SK-N-MC (cell line): ENCODE results near the gene PARD3.

ENCODE experiments used
- DNase-seq: peaks from one replicate; pipeline ENCODE4 v3.0.0-alpha.2; 2011; ENCODE audit warnings: low read depth, low spot score
- H3K27ac ChIP-seq: fragments of 200-600 bp; sonication (generic); 2 replicates; pipeline ENCODE4 v1.5.1; 2016; ENCODE audit warnings: mixed run types
- H3K36me3 ChIP-seq: fragments of 200-600 bp; sonication (generic); 2 replicates; pipeline ENCODE4 v1.6.1; 2017; ENCODE audit warnings: antibody characterized with exemption, low read length, mixed read lengths; ENCODE audit not compliant: insufficient read depth
- H3K4me3 ChIP-seq: fragments of 200-600 bp; sonication (generic); 2 replicates; pipeline ENCODE4 v1.5.1; 2016
- H3K9ac ChIP-seq: fragments of 200-600 bp; sonication (generic); 2 replicates; pipeline ENCODE4 v1.8.0; 2017; ENCODE audit warnings: mixed run types, mixed read lengths; ENCODE audit not compliant: insufficient read length
- H3K9me3 ChIP-seq: fragments of 200-600 bp; sonication (generic); 2 replicates; pipeline ENCODE4 v1.6.1; 2017; ENCODE audit warnings: low read depth, mild to moderate bottlenecking, antibody characterized with exemption, low read length, moderate library complexity, mixed read lengths
- EZH2 ChIP-seq: fragments of 200-600 bp; sonication (generic); IDR thresholded peaks from one replicate; pipeline ENCODE4 v1.6.1; 2017; ENCODE audit warnings: antibody characterized with exemption
- FOXP2 ChIP-seq: optimal IDR thresholded peaks from 2 replicates; pipeline ENCODE3; 2011; ENCODE audit warnings: mild to moderate bottlenecking, moderate library complexity; ENCODE audit not compliant: insufficient read depth; ENCODE audit errors: extremely low read length, control extremely low read depth
- POLR2AphosphoS5 ChIP-seq: IDR thresholded peaks from 2 replicates; pipeline ENCODE4 v1.6.1; 2012; ENCODE audit warnings: mild to moderate bottlenecking, low read depth, low read length, borderline replicate concordance

PARD3 gene

DNA sequence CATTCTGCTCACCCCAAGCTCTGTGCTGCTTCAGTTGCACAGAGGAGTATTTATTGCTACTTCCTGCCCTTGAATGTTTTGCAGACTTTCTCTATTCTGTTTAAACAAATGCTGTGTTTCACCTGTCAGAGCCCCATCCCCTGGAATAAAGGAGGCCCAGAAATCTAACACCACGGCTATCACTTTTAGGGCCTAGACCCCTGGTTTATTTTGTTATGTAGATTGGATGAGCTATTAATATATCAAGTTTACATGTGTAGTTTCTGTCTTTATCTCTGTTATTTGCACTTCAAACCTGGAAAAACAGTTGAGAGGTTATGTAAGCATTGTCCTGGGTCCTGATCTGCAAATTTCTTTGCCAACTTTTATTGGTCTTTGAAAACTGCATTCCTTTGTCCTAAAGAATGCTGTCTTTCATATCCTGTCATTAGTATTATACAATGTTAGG, 630.1 kb downstream of the PARD3 start:
- Histone ChIP-seq H3K36me3 (no peaks in the 10 kb centered on the region), H3K9ac (no peak overlapping the region), H3K27ac (no peak overlapping the region), H3K9me3 (no peaks in the 10 kb centered on the region), H3K4me3 (no peak overlapping the region)
- no peak for DNase-seq
- TF ChIP-seq FOXP2 (no peak), POLR2AphosphoS5 (no peak), EZH2 (no peak)

DNA sequence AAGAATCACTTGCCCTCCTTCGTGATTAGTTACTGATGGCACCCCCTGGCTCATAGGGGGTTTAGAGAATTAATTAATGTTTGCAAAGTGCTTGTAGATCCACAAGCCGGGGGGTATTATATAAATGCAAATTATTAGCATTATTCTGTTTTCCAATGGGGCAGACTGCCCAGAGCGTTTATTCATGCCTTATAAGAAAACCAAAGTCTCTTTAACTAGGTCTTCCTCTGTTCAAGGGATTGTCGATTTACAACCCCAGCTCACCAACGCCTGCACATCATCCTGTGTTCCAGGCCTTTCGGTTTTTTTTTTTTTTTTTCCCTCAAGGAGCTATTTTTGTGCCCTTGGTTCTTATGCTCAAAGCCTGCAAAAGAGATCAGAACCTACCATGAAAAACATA, 630.7 kb downstream of the PARD3 start:
- Histone ChIP-seq H3K27ac (no peak overlapping the region), H3K9me3 (no peaks in the 10 kb centered on the region)

DNA sequence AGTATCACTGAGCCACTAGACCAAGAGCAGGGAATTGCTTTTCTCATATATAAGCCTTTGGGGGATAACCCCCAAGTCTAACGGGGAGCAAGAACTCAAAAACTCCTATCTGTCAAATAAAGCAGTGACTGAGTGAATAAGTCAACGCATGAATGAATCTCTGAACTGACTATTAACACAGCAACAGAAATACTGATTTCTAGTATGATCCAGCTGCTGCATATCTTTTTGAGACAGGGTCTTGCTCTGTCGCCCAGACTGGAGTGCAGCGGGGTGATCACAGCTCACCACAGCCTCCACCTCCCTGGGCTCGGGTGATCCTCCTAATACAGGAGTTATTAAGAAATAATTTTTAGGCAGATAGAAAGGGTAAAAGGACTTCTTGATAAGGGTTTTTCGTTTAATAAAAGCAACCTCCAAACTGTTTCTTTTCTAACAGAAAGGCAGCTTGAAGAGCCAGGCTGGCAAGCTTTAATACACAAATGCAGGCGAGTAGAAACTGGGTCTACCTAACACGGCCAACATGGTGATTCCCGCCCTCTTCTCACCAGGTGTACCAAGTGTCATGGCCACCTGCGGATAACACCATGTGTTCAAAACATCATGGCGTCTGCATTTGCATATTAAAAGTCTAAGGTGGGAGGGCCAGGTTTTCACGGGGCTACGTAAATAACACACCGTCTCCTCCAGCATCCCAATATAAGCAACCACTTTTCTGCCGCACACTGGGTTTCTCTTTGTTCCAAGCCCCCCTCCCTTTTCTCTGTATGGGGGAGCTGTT, 631.9 kb downstream of the PARD3 start:
- Histone ChIP-seq H3K27ac (no peak overlapping the region), H3K9me3 (no peaks in the 10 kb centered on the region), H3K9ac (no peak overlapping the region), H3K4me3 (no peak overlapping the region), H3K36me3 (no peaks in the 10 kb centered on the region)
- no peak for DNase-seq
- TF ChIP-seq POLR2AphosphoS5 (no peak), EZH2 (no peak), FOXP2 (no peak)

More for the DNA sequence above, 630.7 kb downstream of the PARD3 start:
- Histone ChIP-seq H3K4me3 (no peak overlapping the region), H3K9ac (no peak overlapping the region), H3K36me3 (no peaks in the 10 kb centered on the region)
- DNase-seq, result no peak
- TF ChIP-seq EZH2 (no peak), POLR2AphosphoS5 (no peak), FOXP2 (no peak)

DNA sequence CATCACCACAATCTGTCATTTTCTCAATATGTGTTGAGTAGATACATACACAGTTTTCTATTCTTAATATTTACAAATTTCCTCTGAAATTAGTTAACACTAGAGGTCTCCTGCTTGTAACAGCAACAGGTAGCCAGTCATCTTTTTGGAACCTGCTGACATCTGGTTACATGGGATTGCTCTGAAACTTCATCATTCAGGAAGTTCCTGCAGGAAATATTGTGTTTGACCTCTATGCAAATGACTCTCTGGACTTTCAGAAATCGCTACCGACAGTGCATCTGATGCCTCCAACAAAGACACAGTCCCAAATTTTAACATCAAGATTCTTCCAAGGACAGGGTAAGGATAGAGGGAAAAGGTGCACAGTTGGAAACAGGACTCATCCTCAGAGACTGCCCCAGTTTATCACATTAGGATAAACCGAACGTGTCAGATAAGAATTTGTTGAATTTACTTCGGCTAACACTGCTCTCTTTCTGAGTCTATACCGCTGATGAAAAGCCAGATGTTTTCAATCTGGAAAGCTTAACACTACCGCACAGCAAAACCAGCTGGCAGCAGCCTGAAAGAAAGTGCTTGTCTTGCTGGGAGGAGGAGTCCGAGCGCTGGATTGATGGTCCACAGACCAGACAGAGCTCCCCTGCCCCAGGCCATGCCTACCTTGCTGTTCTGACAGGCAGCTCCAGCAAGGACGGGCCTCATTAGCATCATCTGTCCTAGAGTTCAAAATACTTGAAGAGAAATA, 633.4 kb downstream of the PARD3 start:
- no peak for TF ChIP-seq POLR2AphosphoS5
- TF ChIP-seq EZH2, result no peak
- no peak overlapping the region for H3K27ac ChIP-seq

GRCh38 chr10:34180749-34181148, 634.3 kb downstream of the PARD3 start:
- Histone ChIP-seq H3K27ac (no peak overlapping the region), H3K9ac (no peak overlapping the region), H3K9me3 (no peaks in the 10 kb centered on the region), H3K36me3 (no peaks in the 10 kb centered on the region), H3K4me3 (no peak overlapping the region)
- no peak for DNase-seq
- TF ChIP-seq FOXP2 (no peak), EZH2 (no peak)

More for the DNA sequence above, 633.4 kb downstream of the PARD3 start:
- Histone ChIP-seq H3K9me3 (no peaks in the 10 kb centered on the region), H3K36me3 (no peaks in the 10 kb centered on the region), H3K9ac (no peak overlapping the region), H3K4me3 (peak overlapping the region; percentile 25; the same call in 1 of the 2 replicates)
- no peak for DNase-seq

GRCh38 chr10:34179280-34179679, 635.8 kb downstream of the PARD3 start:
- H3K9me3 ChIP-seq, result no peaks in the 10 kb centered on the region
- no peak overlapping the region for H3K4me3 ChIP-seq
- TF ChIP-seq EZH2 (no peak), FOXP2 (no peak), POLR2AphosphoS5 (no peak)
- H3K36me3 ChIP-seq, result no peaks in the 10 kb centered on the region
- DNase-seq, result no peak
- no peak overlapping the region for H3K27ac ChIP-seq
- no peak overlapping the region for H3K9ac ChIP-seq

- Histone ChIP-seq H3K4me3 (no peak overlapping the region), H3K9me3 (no peaks in the 10 kb centered on the region), H3K36me3 (no peaks in the 10 kb centered on the region), H3K9ac (no peak overlapping the region), H3K27ac (no peak overlapping the region)
- TF ChIP-seq POLR2AphosphoS5 (no peak), FOXP2 (no peak), EZH2 (no peak)
- no peak for DNase-seq
Measured at GRCh38 chr10:34178756-34179155, 636.3 kb downstream of the PARD3 start.

- Histone ChIP-seq H3K9me3 (no peaks in the 10 kb centered on the region), H3K36me3 (no peaks in the 10 kb centered on the region), H3K27ac (no peak overlapping the region), H3K4me3 (no peak overlapping the region), H3K9ac (no peak overlapping the region)
- DNase-seq, result no peak
- TF ChIP-seq POLR2AphosphoS5 (no peak), EZH2 (no peak), FOXP2 (no peak)
Measured at GRCh38 chr10:34178196-34178595, 636.9 kb downstream of the PARD3 start.

DNA sequence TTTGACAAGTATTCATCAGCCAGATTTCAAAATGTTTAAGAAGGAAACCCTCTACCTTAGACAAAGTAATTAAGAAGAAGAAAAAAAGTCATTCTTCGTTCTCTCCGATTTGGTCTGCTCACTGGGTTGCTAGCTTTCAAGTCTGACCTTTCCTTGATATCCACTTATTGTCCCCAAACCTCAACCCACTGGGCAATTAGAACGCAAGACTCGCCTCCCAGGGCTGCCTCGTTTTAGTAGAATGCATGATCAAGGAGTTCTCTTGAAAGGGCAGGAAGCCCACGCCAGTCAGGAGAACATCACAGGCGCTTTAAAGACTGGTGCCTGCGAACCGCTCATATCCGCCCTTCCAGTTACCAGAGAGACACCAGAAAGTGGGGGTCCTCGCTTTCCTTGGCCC, 637.7 kb downstream of the PARD3 start:
- Histone ChIP-seq H3K9ac (no peak overlapping the region), H3K9me3 (no peaks in the 10 kb centered on the region), H3K4me3 (no peak overlapping the region), H3K36me3 (no peaks in the 10 kb centered on the region), H3K27ac (no peak overlapping the region)
- TF ChIP-seq POLR2AphosphoS5 (no peak), EZH2 (no peak), FOXP2 (no peak)
- no peak for DNase-seq
